Psoas muscle (tissue), 8 donors: Measurements from ENCODE around the gene TEX35. TPM values are rescaled to one million over a fixed set of nuclear protein-coding genes. Genes with fewer than 3 reads are reported as not detected.

Source experiments
- ATAC-seq, 4 donors: fragments of 200-7000 bp; cut with Tn5 transposase; one replicate each; pipeline ENCODE4 v1.9.1; 2020; ENCODE audit warnings: moderate library complexity in 3 of 4, mild to moderate bottlenecking in 2 of 4
- DNase-seq, 2 donors: peaks; one replicate each; pipeline ENCODE4 v3.0.0-alpha.2; 2020
- H3K27ac ChIP-seq: fragments of 200-600 bp; one replicate; pipeline ENCODE4 v1.8.0; 2022
- H3K27me3 ChIP-seq, 3 donors: fragments of 200-600 bp in 1 of 3; one replicate each; pipeline versions ENCODE4 v1.6.1 to v1.8.0; 2013 to 2022; ENCODE audit warnings: low read length in 2 of 3, mild to moderate bottlenecking in 2 of 3, moderate library complexity in 1 of 3; ENCODE audit not compliant: insufficient read depth in 3 of 3
- H3K36me3 ChIP-seq, 2 donors: fragments of 200-600 bp in 1 of 2; one replicate each; pipeline versions ENCODE4 v1.6.1 to v1.8.0; 2013 to 2022; ENCODE audit warnings: low read depth in 1 of 2, mild to moderate bottlenecking in 1 of 2, moderate library complexity in 1 of 2; ENCODE audit not compliant: insufficient read depth in 1 of 2
- H3K4me1 ChIP-seq: fragments of 200-600 bp; one replicate; pipeline ENCODE4 v1.8.0; 2022
- H3K4me3 ChIP-seq: fragments of 200-600 bp; one replicate; pipeline ENCODE4 v1.8.0; 2022; ENCODE audit warnings: mild to moderate bottlenecking
- H3K9me3 ChIP-seq: fragments of 200-600 bp; one replicate; pipeline ENCODE4 v1.8.0; 2022
- CTCF ChIP-seq: fragments of 200-600 bp; IDR thresholded peaks from one replicate; pipeline ENCODE4 v1.8.0; 2022; ENCODE audit warnings: antibody characterized with exemption
- WGBS, 3 donors: extraction: QIAGEN DNeasy Blood & Tissue Kit; methylation state at CpG; one replicate each; pipeline versions ENCODE4 v1.1.6 to v1.1.7; 2013; 5-methylcytosine and 5-hydroxymethylcytosine counted together
- intact Hi-C, 2 donors: fragments of 100-400 bp; cut with DNase I; formaldehyde crosslinking; loops; one replicate each; pipeline versions ENCODE4 v1.11.0 to v1.14.2; 2022
- polyA plus RNA-seq, 3 donors: library from polyadenylated mRNA; stranded (reverse); fragments of 200-250 nt; gene quantifications; one replicate each; pipeline ENCODE4 v1.2.3, GENCODE V29; 2013
- total RNA-seq, 4 donors: library from RNA; stranded (reverse); fragmentation: NEBNext Ultra II Directional in 2 of 4; extraction: Animal tissue kit (Norgen Biotek cat#: 25700) in 2 of 4; gene quantifications; one replicate each; pipeline versions ENCODE4 v1.2.1 to v1.2.4, GENCODE V29; 2021 to 2023
- donor health status: healthy with polysubstance abuse.
- donor health status: DM: no; HTN: no; CAD: no; lungs with moderate emphysema.
- donor health status: Bipolar disorder and iron deficiency.
- donor health status: healthy.
- donor health status: DM: yes; HTN: yes; CAD: no.
- donor health status: DM: no; HTN: no; CAD: no.
- donor health status: DM: no; HTN: no; CAD: no.
- donor health status: DM: yes; HTN: yes; CAD: no.

Gene TEX35
- total and polyA plus RNA-seq, 7 donors, result not detected

GRCh38 chr1:178504286-178504685 lies 8.6 kb upstream of the TEX35 start:
- WGBS, 3 donors, result 68 to 82% (median 75%) methylated on average over 4 of the region's 4 CpGs
- Histone ChIP-seq H3K27me3 (no peaks in the 10 kb centered on the region), H3K27ac (no peak overlapping the region), H3K4me1 (no peaks in the 10 kb centered on the region), H3K36me3 (no peaks in the 10 kb centered on the region), H3K9me3 (no peaks in the 10 kb centered on the region), H3K4me3 (no peak overlapping the region)
- ATAC-seq (no peak), DNase-seq (no peak)
- intact Hi-C loops, result loop anchor here in 1 of 2 donors (10.0 kb wide), 1 partner anchor 199 kb away; no protein-coding TSS in a partner anchor
- TF ChIP-seq CTCF, result no peak

- WGBS, 3 donors, result 39 to 51% (median 42%) methylated on average over 6 of the region's 6 CpGs
- intact Hi-C loops, result loop anchor here in 1 of 2 donors (10.0 kb wide), 1 partner anchor 201 kb away; no protein-coding TSS in a partner anchor
- no peak for DNase-seq
Observed at GRCh38 chr1:178506177-178506576, 6.7 kb upstream of the TEX35 start.

GRCh38 chr1:178506669-178507068 lies 6.2 kb upstream of the TEX35 start:
- no peak overlapping the region for H3K4me3 ChIP-seq
- H3K36me3 ChIP-seq, result no peaks in the 10 kb centered on the region
- 86 to 90% (median 89%) methylated on average over 6 of the region's 6 CpGs for WGBS, 3 donors
- H3K9me3 ChIP-seq, result no peaks in the 10 kb centered on the region
- no peak overlapping the region for H3K27ac ChIP-seq
- intact Hi-C loops, result loop anchor here in 1 of 2 donors (10.0 kb wide), 1 partner anchor 202 kb away; no protein-coding TSS in a partner anchor
- H3K27me3 ChIP-seq, result no peaks in the 10 kb centered on the region
- no peaks in the 10 kb centered on the region for H3K4me1 ChIP-seq
- DNase-seq (no peak), ATAC-seq (no peak)
- TF ChIP-seq CTCF, result no peak

More at GRCh38 chr1:178506177-178506576, 6.7 kb upstream of the TEX35 start:
- H3K27me3 ChIP-seq, result no peaks in the 10 kb centered on the region
- TF ChIP-seq CTCF, result no peak
- ATAC-seq, result no peak
- no peaks in the 10 kb centered on the region for H3K4me1 ChIP-seq
- H3K36me3 ChIP-seq, result no peaks in the 10 kb centered on the region
- H3K4me3 ChIP-seq, result no peak overlapping the region
- no peak overlapping the region for H3K27ac ChIP-seq
- H3K9me3 ChIP-seq, result no peaks in the 10 kb centered on the region

- intact Hi-C loops, result loop anchor here in 1 of 2 donors (10.0 kb wide), 1 partner anchor 205 kb away; no protein-coding TSS in a partner anchor
- ATAC-seq, result peak; percentile 66 to 93 (median 83)
- Histone ChIP-seq H3K27ac (no peak overlapping the region), H3K4me1 (no peaks in the 10 kb centered on the region), H3K9me3 (no peaks in the 10 kb centered on the region), H3K4me3 (no peak overlapping the region), H3K27me3 (no peaks in the 10 kb centered on the region), H3K36me3 (no peaks in the 10 kb centered on the region)
- TF ChIP-seq CTCF, result no peak
- DNase-seq, result no peak
- WGBS, 3 donors, result 37 to 51% (median 46%) methylated on average over 5 of the region's 5 CpGs
Observed at GRCh38 chr1:178509414-178510007, 3.4 kb upstream of the TEX35 start.

GRCh38 chr1:178510155-178510554 lies 2.8 kb upstream of the TEX35 start:
- intact Hi-C loops, result no loop called here
- 28 to 46% (median 31%) methylated on average over 4 of the region's 4 CpGs for WGBS, 3 donors
- no peak for TF ChIP-seq CTCF
- Histone ChIP-seq H3K4me3 (no peak overlapping the region), H3K4me1 (no peaks in the 10 kb centered on the region), H3K27ac (no peak overlapping the region), H3K27me3 (no peaks in the 10 kb centered on the region), H3K36me3 (no peaks in the 10 kb centered on the region), H3K9me3 (no peaks in the 10 kb centered on the region)
- peak; percentile 28 to 62 (median 56) for ATAC-seq
- DNase-seq, result no peak
